SK-N-SH treated with all-trans-retinoic acid at 6 μM for 48 hours (cell line): Measurements from ENCODE around the gene KCNMA1.

Experiments used
- ATAC-seq: fragments of 200-7000 bp; cut with Tn5 transposase; 3 replicates; pipeline ENCODE4 v1.9.1; 2020; ENCODE audit warnings: mild to moderate bottlenecking, moderate library complexity
- ARNTL ChIP-seq: fragments of 450-650 bp; formaldehyde crosslinking; IDR thresholded peaks from 2 replicates; pipeline ENCODE4 v1.5.0; 2020; ENCODE audit warnings: low read depth, mild to moderate bottlenecking, moderate library complexity, borderline replicate concordance
- BACH2 ChIP-seq: fragments of 250-450 bp; sonication (Bioruptor Pico); IDR thresholded peaks from 2 replicates; pipeline ENCODE4 v1.9.0; 2021; ENCODE audit warnings: mild to moderate bottlenecking, borderline replicate concordance
- CREB5 ChIP-seq: fragments of 250-450 bp; sonication (Bioruptor Pico); IDR thresholded peaks from 2 replicates; pipeline ENCODE4 v1.5.1; 2020; ENCODE audit warnings: low read depth, mild to moderate bottlenecking, moderate library complexity
- CSDC2 ChIP-seq: fragments of 250-450 bp; sonication (Bioruptor Pico); IDR thresholded peaks from 2 replicates; pipeline ENCODE4 v1.5.0; 2020; ENCODE audit warnings: mild to moderate bottlenecking, moderate library complexity
- CSRNP3 ChIP-seq: fragments of 250-450 bp; sonication (Bioruptor Pico); IDR thresholded peaks from 2 replicates; pipeline ENCODE4 v1.5.1; 2021; ENCODE audit warnings: mild to moderate bottlenecking, moderate library complexity
- ESRRG ChIP-seq: fragments of 250-450 bp; sonication (Bioruptor Pico); IDR thresholded peaks from 2 replicates; pipeline ENCODE4 v1.6.1; 2021; ENCODE audit warnings: mild to moderate bottlenecking
- GLIS3 ChIP-seq: fragments of 250-450 bp; sonication (Bioruptor Pico); IDR thresholded peaks from 2 replicates; pipeline ENCODE4 v1.5.0; 2020; ENCODE audit warnings: mild to moderate bottlenecking, moderate library complexity
- ISL1 ChIP-seq: fragments of 250-450 bp; sonication (Bioruptor Pico); IDR thresholded peaks from 2 replicates; pipeline ENCODE4 v2.1.2; 2022; ENCODE audit warnings: mild to moderate bottlenecking, moderate library complexity
- OSR1 ChIP-seq: fragments of 250-450 bp; sonication (Bioruptor Pico); IDR thresholded peaks from 2 replicates; pipeline ENCODE4 v1.8.0; 2022; ENCODE audit warnings: moderate library complexity, mild to moderate bottlenecking, inconsistent platforms
- PATZ1 ChIP-seq: fragments of 250-450 bp; sonication (Bioruptor Pico); IDR thresholded peaks from 2 replicates; pipeline ENCODE4 v1.8.0; 2020; ENCODE audit warnings: mild to moderate bottlenecking, moderate library complexity, borderline replicate concordance
- PPARA ChIP-seq: fragments of 250-450 bp; sonication (Bioruptor Pico); IDR thresholded peaks from 2 replicates; pipeline ENCODE4 v1.5.0; 2020; ENCODE audit warnings: mild to moderate bottlenecking, borderline replicate concordance
- RARB ChIP-seq: fragments of 250-450 bp; sonication (Bioruptor Pico); IDR thresholded peaks from 2 replicates; pipeline ENCODE4 v1.8.0; 2021; ENCODE audit warnings: mild to moderate bottlenecking, moderate library complexity
- SNAI2 ChIP-seq: fragments of 250-450 bp; sonication (Bioruptor Pico); IDR thresholded peaks from 2 replicates; pipeline ENCODE4 v1.5.0; 2020; ENCODE audit warnings: mild to moderate bottlenecking, moderate library complexity
- TCF4 ChIP-seq: fragments of 250-450 bp; sonication (Bioruptor Pico); IDR thresholded peaks from 2 replicates; pipeline ENCODE4 v1.8.0; 2021; ENCODE audit warnings: mild to moderate bottlenecking, moderate library complexity, borderline replicate concordance
- TOX ChIP-seq: fragments of 250-450 bp; sonication (Bioruptor Pico); IDR thresholded peaks from 2 replicates; pipeline ENCODE4 v1.8.0; 2021; ENCODE audit warnings: mild to moderate bottlenecking, moderate library complexity, borderline replicate concordance
- TSHZ2 ChIP-seq: fragments of 250-450 bp; sonication (Bioruptor Pico); IDR thresholded peaks from 2 replicates; pipeline ENCODE4 v1.5.0; 2020; ENCODE audit warnings: mild to moderate bottlenecking, moderate library complexity
- ZC3H10 ChIP-seq: fragments of 250-450 bp; sonication (Bioruptor Pico); IDR thresholded peaks from 2 replicates; pipeline ENCODE4 v1.5.1; 2021; ENCODE audit warnings: mild to moderate bottlenecking, moderate library complexity
- ZFP30 ChIP-seq: fragments of 450-650 bp; formaldehyde crosslinking; IDR thresholded peaks from 2 replicates; pipeline ENCODE4 v1.5.0; 2022; ENCODE audit warnings: mild to moderate bottlenecking, moderate library complexity
- ZNF565 ChIP-seq: fragments of 450-650 bp; formaldehyde crosslinking; conservative IDR thresholded peaks from 2 replicates; pipeline ENCODE4 v1.5.0; 2020; ENCODE audit warnings: low read depth, mild to moderate bottlenecking, moderate library complexity
- ZNF70 ChIP-seq: fragments of 450-650 bp; formaldehyde crosslinking; IDR thresholded peaks from 2 replicates; pipeline ENCODE4 v1.5.0; 2020; ENCODE audit warnings: mild to moderate bottlenecking, moderate library complexity
- ZNF8 ChIP-seq: fragments of 450-650 bp; formaldehyde crosslinking; IDR thresholded peaks from 2 replicates; pipeline ENCODE4 v1.5.0; 2020; ENCODE audit warnings: mild to moderate bottlenecking, moderate library complexity

Gene KCNMA1

GRCh38 chr10:77546042-77546441, 91.6 kb downstream of the KCNMA1 start:
- no peak for ATAC-seq
- TF ChIP-seq GLIS3 (CRISPR knock-in tag), result no peak
- TF ChIP-seq ZNF8 (CRISPR knock-in tag), result no peak
- TF ChIP-seq TOX (CRISPR knock-in tag), result no peak
- TF ChIP-seq PPARA (CRISPR knock-in tag), result no peak
- no peak for TF ChIP-seq SNAI2 (CRISPR knock-in tag)
- no peak for TF ChIP-seq ZNF70 (CRISPR knock-in tag)
- no peak for TF ChIP-seq ZNF565
- no peak for TF ChIP-seq PATZ1 (CRISPR knock-in tag)
- no peak for TF ChIP-seq ARNTL (CRISPR knock-in tag)
- no peak for TF ChIP-seq CSRNP3 (CRISPR knock-in tag)
- TF ChIP-seq BACH2, result no peak

GRCh38 chr10:77545585-77545984, 92.0 kb downstream of the KCNMA1 start:
- TF ChIP-seq ZNF8 (CRISPR knock-in tag) (no peak), OSR1 (CRISPR knock-in tag) (no peak), SNAI2 (CRISPR knock-in tag) (no peak), CSDC2 (no peak), ISL1 (no peak), PPARA (CRISPR knock-in tag) (no peak), BACH2 (no peak), ZNF70 (CRISPR knock-in tag) (no peak)
- TF ChIP-seq, all 23 proteins: peak for 0
- no peak for ATAC-seq

- no peak for ATAC-seq
- TF ChIP-seq PATZ1 (CRISPR knock-in tag), result no peak
- no peak for TF ChIP-seq ZNF565
- TF ChIP-seq ARNTL (CRISPR knock-in tag), result no peak
- no peak for TF ChIP-seq RARB (CRISPR knock-in tag)
- no peak for TF ChIP-seq CREB5
- no peak for TF ChIP-seq ZNF70 (CRISPR knock-in tag)
- TF ChIP-seq BACH2, result no peak
- no peak for TF ChIP-seq OSR1 (CRISPR knock-in tag)
- no peak for TF ChIP-seq TCF4 (CRISPR knock-in tag)
- no peak for TF ChIP-seq PPARA (CRISPR knock-in tag)
- TF ChIP-seq ZC3H10 (CRISPR knock-in tag), result no peak
- TF ChIP-seq TSHZ2, result no peak
- no peak for TF ChIP-seq CSDC2
- TF ChIP-seq GLIS3 (CRISPR knock-in tag), result no peak
- TF ChIP-seq ESRRG, result no peak
- no peak for TF ChIP-seq ZFP30 (CRISPR knock-in tag)
Observed at GRCh38 chr10:77544617-77545016, 93.0 kb downstream of the KCNMA1 start.
